Measurements from ENCODE around the gene TOMM40L. TPM values are rescaled to one million over a fixed set of nuclear protein-coding genes. Genes with fewer than 3 reads are reported as not detected.
A peak's percentile ranks its signal among the peaks of the same experiment; 100 is the strongest.

Gene TOMM40L
- polyA plus RNA-seq, 1 donor from 2014 or later, result 32.5 TPM

DNA sequence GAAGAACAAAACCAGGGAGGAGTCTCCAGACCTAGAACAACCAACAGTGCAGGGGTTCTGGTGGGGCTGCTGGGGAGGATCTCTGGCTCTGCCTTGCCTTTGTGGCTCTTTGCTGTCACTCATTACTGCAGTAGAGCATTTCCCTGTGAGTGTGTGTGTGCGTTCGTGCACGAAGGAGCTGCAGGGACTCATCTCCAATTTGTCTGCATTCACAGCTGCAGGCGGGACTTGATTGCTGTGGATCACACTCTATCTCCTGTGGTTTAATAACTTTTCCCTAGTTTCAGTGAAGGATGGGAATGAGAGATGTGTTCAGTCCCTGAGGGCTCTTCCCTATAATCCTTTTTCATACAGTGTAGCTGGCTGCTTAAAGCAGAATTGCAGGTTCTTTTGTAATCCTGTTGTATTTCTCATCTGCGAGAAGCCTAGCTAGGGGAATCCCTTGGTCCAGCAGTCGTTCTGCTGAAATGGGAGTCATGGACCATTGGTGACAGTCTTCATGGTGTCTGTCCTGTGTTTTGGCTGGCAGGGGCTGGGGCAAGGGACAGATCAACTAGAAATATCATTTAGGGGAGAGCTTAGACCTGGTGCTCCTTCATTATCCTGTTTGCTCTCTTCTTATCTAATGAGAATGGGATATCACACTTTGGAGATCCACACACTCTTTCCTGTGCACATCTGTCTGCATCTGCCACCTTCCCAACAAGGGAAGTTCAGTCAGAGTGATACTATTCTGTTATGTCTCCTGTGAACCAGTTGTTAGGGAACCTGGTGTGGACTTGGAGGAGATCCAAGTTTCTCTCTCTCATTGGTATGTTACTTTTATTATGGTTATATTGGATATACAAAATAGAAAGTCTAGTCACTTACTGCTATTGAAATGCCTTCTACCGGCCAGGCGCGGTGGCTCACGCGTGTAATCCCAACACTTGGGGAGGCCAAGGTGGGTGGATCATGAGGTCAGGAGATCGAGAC is 35.7 kb downstream of the TOMM40L start:
- Histone ChIP-seq H3K79me2 (replicated peaks; ENCODE audit: insufficient read depth, low read length) (no peaks in the 10 kb centered on the region), H3K4me3 (ENCODE audit: low read length) (peak overlapping the region; percentile 50), H3K9me2 (ENCODE audit: insufficient read depth, low read length) (no peaks in the 10 kb centered on the region), H3K27me3 (ENCODE audit: insufficient read depth, low read depth, low read length) (peaks cover 20% of the 10 kb centered on the region), H3K9me3 (ENCODE audit: low read length) (peaks cover 3% of the 10 kb centered on the region), H3K36me3 (ENCODE audit: insufficient read depth, low read length) (no peaks in the 10 kb centered on the region), H3K9ac (ENCODE audit: low read length) (peak overlapping the region; percentile 45), H3K27ac (ENCODE audit: low read length) (peak overlapping the region; percentile 60), H3F3A (ENCODE audit: insufficient read depth, low read length, poor library complexity, severe bottlenecking) (no peaks in the 10 kb centered on the region), H2AFZ (ENCODE audit: low read depth, low read length) (no peak overlapping the region), H4K20me1 (ENCODE audit: insufficient read depth) (no peaks in the 10 kb centered on the region), H3K4me2 (ENCODE audit: low read length) (peak overlapping the region; percentile 32)
- TF ChIP-seq CTCF (IDR thresholded peaks at IDR 0.05; ENCODE audit: poor library complexity, severe bottlenecking), result no peak
- peak; percentile 73 for TF ChIP-seq POLR2AphosphoS5 (IDR thresholded peaks at IDR 0.05)
- no peak for TF ChIP-seq EZH2 (IDR thresholded peaks at IDR 0.05; ENCODE audit: borderline replicate concordance, insufficient read depth, low read length, poor library complexity, severe bottlenecking)
- no peak for TF ChIP-seq MXI1 (conservative IDR thresholded peaks at IDR 0.05; ENCODE audit: poor library complexity, severe bottlenecking)
- no peak for TF ChIP-seq SMC3 (conservative IDR thresholded peaks at IDR 0.05; ENCODE audit: poor library complexity)
- peak; percentile 32 for TF ChIP-seq EP300 (conservative IDR thresholded peaks at IDR 0.05; ENCODE audit: poor library complexity, severe bottlenecking)
- TF ChIP-seq REST (IDR thresholded peaks at IDR 0.05; ENCODE audit: borderline replicate concordance), result peak; percentile 84
- no peak for TF ChIP-seq TAF1 (IDR thresholded peaks at IDR 0.05; ENCODE audit: low read depth)
- no peak for TF ChIP-seq RAD21 (conservative IDR thresholded peaks at IDR 0.05)

- Histone ChIP-seq H4K20me1 (ENCODE audit: insufficient read depth) (no peaks in the 10 kb centered on the region), H3K9ac (ENCODE audit: low read length) (no peak overlapping the region), H3K27ac (ENCODE audit: low read length) (no peak overlapping the region), H3K4me3 (ENCODE audit: low read length) (no peak overlapping the region), H3K9me3 (ENCODE audit: low read length) (no peaks in the 10 kb centered on the region), H3K9me2 (ENCODE audit: insufficient read depth, low read length) (no peaks in the 10 kb centered on the region), H3K27me3 (ENCODE audit: insufficient read depth, low read depth, low read length) (peaks cover 2% of the 10 kb centered on the region), H3F3A (ENCODE audit: insufficient read depth, low read length, poor library complexity, severe bottlenecking) (no peaks in the 10 kb centered on the region), H3K79me2 (replicated peaks; ENCODE audit: insufficient read depth, low read length) (no peaks in the 10 kb centered on the region), H3K36me3 (ENCODE audit: insufficient read depth, low read length) (no peaks in the 10 kb centered on the region), H2AFZ (ENCODE audit: low read depth, low read length) (no peak overlapping the region), H3K4me2 (ENCODE audit: low read length) (no peak overlapping the region)
- no peak for TF ChIP-seq EP300 (conservative IDR thresholded peaks at IDR 0.05; ENCODE audit: poor library complexity, severe bottlenecking)
- TF ChIP-seq MXI1 (conservative IDR thresholded peaks at IDR 0.05; ENCODE audit: poor library complexity, severe bottlenecking), result no peak
- TF ChIP-seq RAD21 (conservative IDR thresholded peaks at IDR 0.05), result no peak
- TF ChIP-seq REST (IDR thresholded peaks at IDR 0.05; ENCODE audit: borderline replicate concordance), result no peak
- no peak for TF ChIP-seq POLR2AphosphoS5 (IDR thresholded peaks at IDR 0.05)
- TF ChIP-seq CTCF (IDR thresholded peaks at IDR 0.05; ENCODE audit: poor library complexity, severe bottlenecking), result no peak
- TF ChIP-seq TAF1 (IDR thresholded peaks at IDR 0.05; ENCODE audit: low read depth), result no peak
- no peak for TF ChIP-seq SMC3 (conservative IDR thresholded peaks at IDR 0.05; ENCODE audit: poor library complexity)
- no peak for TF ChIP-seq EZH2 (IDR thresholded peaks at IDR 0.05; ENCODE audit: borderline replicate concordance, insufficient read depth, low read length, poor library complexity, severe bottlenecking)
Observed at GRCh38 chr1:161265305-161265704, 39.4 kb downstream of the TOMM40L start.
